ENCODE measurements around the gene CRELD1. TPM values are rescaled to one million over a fixed set of nuclear protein-coding genes. Genes with fewer than 3 reads are reported as not detected.

The CRELD1 gene
- total and polyA plus RNA-seq, 2 of the 13 experiments (the other 11 are each of a cell fraction or from before 2014, with no cell fraction given), result 27.1 to 61.9 TPM

DNA sequence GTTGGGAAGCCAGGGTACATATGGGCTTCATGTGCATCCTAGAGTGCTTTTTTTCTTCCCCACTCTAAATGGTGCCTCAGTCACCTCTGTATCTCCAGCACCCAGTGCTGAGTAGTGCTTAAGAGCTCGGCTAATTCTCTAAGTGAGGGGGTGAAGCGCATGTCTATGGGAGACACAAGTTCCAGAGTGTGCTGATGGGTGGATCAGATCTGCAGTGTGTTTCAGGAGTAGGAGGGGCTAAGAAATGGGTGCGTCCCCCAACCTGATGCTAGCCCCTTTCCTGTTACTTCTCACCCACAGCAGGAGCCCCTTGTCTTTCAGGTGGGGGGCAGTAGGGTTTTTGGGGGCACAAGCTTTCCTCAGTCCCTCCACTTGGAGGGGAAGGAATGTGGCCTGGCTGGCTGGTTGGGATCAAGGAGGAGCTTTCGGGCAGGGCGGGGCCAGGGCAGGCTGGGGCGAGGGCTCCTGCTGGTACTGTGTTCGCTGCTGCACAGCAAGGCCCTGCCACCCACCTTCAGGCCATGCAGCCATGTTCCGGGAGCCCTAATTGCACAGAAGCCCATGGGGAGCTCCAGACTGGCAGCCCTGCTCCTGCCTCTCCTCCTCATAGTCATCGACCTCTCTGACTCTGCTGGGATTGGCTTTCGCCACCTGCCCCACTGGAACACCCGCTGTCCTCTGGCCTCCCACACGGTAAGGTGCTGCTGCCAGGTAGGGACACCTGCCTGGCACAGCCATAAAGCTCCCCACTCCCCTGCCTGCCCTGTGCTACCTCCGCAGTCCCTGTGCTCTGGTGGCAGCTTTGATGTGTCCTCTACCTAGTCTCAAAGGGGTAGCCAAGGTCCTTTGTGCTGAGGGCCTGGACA, 31.0 kb upstream of the CRELD1 start, which contains the start of gene IL17RE (continued):
- TF ChIP-seq POLR2AphosphoS5 (IDR thresholded peaks at IDR 0.05; ENCODE audit: low read depth, low read length) (peak; percentile 51; the same call in 1 of the 2 replicates), SRSF1 (optimal IDR thresholded peaks at IDR 0.05; ENCODE audit: low read depth, low read length) (no peak), HES4 (CRISPR knock-in tag; IDR thresholded peaks at IDR 0.05; ENCODE audit: borderline replicate concordance) (no peak), KLF16 (CRISPR knock-in tag; IDR thresholded peaks at IDR 0.05) (no peak), HNRNPK (IDR thresholded peaks at IDR 0.05; ENCODE audit: low read depth, low read length, poor library complexity, severe bottlenecking) (no peak), FOXJ3 (CRISPR knock-in tag; IDR thresholded peaks at IDR 0.05; ENCODE audit: borderline replicate concordance) (no peak), SOX6 (IDR thresholded peaks at IDR 0.05) (no peak), SOX6 (CRISPR knock-in tag; IDR thresholded peaks at IDR 0.05) (peak; percentile 58), ZNF883 (CRISPR knock-in tag; IDR thresholded peaks at IDR 0.05; ENCODE audit: not compliant biosample characterization) (peak; percentile 7), ZNF296 (CRISPR knock-in tag; conservative IDR thresholded peaks at IDR 0.05) (0 out of 2 replicates have a peak, but pooled peaks have one; percentile 77), NR2F2 (IDR thresholded peaks at IDR 0.05; ENCODE audit: borderline replicate concordance, low read depth) (no peak), NFATC3 (CRISPR knock-in tag; IDR thresholded peaks at IDR 0.05) (no peak), ZNF335 (CRISPR knock-in tag; IDR thresholded peaks at IDR 0.05) (no peak)
- TF ChIP-seq, protein P1, sequence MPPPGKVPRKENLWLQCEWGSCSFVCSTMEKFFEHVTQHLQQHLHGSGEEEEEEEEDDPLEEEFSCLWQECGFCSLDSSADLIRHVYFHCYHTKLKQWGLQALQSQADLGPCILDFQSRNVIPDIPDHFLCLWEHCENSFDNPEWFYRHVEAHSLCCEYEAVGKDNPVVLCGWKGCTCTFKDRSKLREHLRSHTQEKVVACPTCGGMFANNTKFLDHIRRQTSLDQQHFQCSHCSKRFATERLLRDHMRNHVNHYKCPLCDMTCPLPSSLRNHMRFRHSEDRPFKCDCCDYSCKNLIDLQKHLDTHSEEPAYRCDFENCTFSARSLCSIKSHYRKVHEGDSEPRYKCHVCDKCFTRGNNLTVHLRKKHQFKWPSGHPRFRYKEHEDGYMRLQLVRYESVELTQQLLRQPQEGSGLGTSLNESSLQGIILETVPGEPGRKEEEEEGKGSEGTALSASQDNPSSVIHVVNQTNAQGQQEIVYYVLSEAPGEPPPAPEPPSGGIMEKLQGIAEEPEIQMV (CRISPR knock-in tag; IDR thresholded peaks at IDR 0.05; ENCODE audit: low read depth), result 0 out of 2 replicates have a peak, but pooled peaks have one; percentile 22
- TF ChIP-seq, protein P2, sequence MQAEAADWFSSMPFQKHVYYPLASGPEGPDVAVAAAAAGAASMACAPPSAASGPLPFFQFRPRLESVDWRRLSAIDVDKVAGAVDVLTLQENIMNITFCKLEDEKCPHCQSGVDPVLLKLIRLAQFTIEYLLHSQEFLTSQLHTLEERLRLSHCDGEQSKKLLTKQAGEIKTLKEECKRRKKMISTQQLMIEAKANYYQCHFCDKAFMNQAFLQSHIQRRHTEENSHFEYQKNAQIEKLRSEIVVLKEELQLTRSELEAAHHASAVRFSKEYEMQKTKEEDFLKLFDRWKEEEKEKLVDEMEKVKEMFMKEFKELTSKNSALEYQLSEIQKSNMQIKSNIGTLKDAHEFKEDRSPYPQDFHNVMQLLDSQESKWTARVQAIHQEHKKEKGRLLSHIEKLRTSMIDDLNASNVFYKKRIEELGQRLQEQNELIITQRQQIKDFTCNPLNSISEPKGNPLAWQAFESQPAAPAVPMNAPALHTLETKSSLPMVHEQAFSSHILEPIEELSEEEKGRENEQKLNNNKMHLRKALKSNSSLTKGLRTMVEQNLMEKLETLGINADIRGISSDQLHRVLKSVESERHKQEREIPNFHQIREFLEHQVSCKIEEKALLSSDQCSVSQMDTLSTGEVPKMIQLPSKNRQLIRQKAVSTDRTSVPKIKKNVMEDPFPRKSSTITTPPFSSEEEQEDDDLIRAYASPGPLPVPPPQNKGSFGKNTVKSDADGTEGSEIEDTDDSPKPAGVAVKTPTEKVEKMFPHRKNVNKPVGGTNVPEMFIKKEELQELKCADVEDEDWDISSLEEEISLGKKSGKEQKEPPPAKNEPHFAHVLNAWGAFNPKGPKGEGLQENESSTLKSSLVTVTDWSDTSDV (CRISPR knock-in tag; IDR thresholded peaks at IDR 0.05), result 0 out of 2 replicates have a peak, but pooled peaks have one; percentile 31
- TF ChIP-seq, protein P3, sequence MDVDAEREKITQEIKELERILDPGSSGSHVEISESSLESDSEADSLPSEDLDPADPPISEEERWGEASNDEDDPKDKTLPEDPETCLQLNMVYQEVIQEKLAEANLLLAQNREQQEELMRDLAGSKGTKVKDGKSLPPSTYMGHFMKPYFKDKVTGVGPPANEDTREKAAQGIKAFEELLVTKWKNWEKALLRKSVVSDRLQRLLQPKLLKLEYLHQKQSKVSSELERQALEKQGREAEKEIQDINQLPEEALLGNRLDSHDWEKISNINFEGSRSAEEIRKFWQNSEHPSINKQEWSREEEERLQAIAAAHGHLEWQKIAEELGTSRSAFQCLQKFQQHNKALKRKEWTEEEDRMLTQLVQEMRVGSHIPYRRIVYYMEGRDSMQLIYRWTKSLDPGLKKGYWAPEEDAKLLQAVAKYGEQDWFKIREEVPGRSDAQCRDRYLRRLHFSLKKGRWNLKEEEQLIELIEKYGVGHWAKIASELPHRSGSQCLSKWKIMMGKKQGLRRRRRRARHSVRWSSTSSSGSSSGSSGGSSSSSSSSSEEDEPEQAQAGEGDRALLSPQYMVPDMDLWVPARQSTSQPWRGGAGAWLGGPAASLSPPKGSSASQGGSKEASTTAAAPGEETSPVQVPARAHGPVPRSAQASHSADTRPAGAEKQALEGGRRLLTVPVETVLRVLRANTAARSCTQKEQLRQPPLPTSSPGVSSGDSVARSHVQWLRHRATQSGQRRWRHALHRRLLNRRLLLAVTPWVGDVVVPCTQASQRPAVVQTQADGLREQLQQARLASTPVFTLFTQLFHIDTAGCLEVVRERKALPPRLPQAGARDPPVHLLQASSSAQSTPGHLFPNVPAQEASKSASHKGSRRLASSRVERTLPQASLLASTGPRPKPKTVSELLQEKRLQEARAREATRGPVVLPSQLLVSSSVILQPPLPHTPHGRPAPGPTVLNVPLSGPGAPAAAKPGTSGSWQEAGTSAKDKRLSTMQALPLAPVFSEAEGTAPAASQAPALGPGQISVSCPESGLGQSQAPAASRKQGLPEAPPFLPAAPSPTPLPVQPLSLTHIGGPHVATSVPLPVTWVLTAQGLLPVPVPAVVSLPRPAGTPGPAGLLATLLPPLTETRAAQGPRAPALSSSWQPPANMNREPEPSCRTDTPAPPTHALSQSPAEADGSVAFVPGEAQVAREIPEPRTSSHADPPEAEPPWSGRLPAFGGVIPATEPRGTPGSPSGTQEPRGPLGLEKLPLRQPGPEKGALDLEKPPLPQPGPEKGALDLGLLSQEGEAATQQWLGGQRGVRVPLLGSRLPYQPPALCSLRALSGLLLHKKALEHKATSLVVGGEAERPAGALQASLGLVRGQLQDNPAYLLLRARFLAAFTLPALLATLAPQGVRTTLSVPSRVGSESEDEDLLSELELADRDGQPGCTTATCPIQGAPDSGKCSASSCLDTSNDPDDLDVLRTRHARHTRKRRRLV (CRISPR knock-in tag; IDR thresholded peaks at IDR 0.05), result 0 out of 2 replicates have a peak, but pooled peaks have one; percentile 83
- TF ChIP-seq, protein P4, sequence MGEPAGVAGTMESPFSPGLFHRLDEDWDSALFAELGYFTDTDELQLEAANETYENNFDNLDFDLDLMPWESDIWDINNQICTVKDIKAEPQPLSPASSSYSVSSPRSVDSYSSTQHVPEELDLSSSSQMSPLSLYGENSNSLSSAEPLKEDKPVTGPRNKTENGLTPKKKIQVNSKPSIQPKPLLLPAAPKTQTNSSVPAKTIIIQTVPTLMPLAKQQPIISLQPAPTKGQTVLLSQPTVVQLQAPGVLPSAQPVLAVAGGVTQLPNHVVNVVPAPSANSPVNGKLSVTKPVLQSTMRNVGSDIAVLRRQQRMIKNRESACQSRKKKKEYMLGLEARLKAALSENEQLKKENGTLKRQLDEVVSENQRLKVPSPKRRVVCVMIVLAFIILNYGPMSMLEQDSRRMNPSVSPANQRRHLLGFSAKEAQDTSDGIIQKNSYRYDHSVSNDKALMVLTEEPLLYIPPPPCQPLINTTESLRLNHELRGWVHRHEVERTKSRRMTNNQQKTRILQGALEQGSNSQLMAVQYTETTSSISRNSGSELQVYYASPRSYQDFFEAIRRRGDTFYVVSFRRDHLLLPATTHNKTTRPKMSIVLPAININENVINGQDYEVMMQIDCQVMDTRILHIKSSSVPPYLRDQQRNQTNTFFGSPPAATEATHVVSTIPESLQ (CRISPR knock-in tag; conservative IDR thresholded peaks at IDR 0.05), result no peak
